GM19467 (cell line): ENCODE data around the gene SPOCK2.
"Not testable (repeated sequence)": the region's sequence is repeated elsewhere in the genome, so short reads cannot be mapped to it uniquely, and the experiment has no call there.

Experiments used
- ATAC-seq: cut with Tn5 transposase; IDR thresholded peaks from one replicate; pipeline ENCODE4 v1.9.1; 2021; ENCODE audit warnings: mild to moderate bottlenecking, moderate library complexity; ENCODE audit not compliant: unreplicated experiment

The SPOCK2 gene

DNA sequence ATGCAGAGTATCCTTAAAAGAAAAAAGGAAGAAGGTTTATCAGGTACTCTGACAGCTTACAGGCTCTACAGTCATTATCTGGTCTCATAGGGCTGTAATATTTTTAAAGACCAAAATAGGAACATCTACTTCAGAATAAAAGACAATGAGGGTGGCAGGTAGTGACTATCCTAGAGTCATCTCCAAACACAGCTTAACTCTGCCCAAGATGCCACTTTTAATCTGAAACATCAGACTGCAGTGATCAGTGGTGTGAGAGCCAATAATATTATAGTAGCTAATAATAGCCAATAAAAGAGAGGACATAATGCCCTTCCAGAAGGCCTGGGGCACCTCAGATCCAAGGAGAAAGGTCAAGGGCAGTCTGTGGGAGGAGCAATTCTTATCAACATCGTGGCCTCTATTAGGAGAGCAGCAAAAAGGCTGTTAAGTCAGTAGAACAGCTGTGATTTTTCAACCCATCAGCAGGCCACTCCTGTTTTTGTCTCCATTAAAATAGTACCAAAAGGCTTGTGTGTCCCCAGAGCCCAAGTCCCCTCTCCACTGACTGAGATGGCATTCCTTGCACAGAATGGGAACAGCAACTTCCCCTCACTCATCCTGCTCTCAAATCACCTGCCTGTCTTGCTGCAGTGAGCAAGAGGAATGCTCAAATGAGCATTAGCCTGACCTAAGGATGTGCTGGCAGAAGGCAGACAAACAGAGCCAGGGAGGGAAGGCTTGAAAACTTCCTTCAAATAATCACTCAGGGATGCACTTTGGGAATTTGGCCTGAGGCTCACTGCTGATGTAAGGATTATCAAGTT is 20.7 kb upstream of the SPOCK2 start:
- no peak for ATAC-seq

GRCh38 chr10:72108004-72108370 is 19.6 kb upstream of the SPOCK2 start:
- ATAC-seq, result not testable (repeated sequence)

GRCh38 chr10:72107325-72108003 is 19.1 kb upstream of the SPOCK2 start:
- ATAC-seq, result no peak

GRCh38 chr10:72106896-72107295 is 18.5 kb upstream of the SPOCK2 start:
- no peak for ATAC-seq

DNA sequence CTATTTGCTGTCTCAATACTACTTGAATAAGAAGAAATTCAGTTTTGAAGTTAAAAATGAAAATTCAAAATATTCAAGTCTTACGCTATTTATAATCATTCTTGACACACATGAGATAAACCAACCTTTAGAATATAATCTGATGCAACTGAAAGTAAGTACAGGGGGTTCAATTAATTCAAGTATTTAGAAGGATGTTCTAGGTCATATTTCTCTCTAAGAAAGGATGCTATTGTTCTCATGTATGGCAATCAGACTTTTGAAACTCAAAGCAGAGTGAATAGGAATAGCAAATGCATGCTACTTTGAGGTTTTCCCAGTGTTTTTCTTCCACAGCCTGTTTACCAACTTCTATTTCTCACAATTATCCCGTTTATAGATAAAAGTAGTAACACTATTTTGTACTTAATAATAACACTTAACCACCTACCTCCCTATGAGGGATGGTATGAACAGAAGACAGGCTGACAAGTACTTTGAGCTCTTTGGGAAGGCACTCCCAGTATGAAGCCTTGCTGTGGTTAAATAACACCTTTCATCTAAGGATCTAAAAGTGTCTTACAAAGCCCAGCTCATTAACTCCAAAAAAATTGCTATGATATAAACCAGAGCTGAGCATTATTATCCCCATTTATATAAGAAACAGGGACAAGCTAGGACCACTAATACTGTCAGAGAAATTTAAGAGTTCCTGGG is 18.0 kb upstream of the SPOCK2 start:
- ATAC-seq, result no peak

DNA sequence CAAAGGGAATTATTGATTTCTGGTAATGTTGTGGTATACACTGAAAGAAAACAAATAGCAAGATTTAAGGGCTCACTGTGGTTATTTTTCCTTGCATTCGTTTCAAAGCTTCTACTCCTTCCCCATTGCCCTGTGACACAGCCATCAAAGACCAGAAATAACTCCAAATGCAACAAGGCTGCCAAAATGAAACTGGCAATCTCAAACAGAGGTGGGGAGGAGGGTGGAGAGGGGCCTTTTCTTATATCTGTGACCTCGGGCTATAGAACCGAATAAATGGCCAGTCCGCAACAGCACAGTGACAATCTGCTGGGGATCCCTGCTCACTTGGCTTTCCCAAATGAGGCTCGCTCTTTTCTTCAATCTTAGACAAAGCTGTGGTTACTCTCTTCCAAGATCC is 17.4 kb upstream of the SPOCK2 start:
- no peak for ATAC-seq

DNA sequence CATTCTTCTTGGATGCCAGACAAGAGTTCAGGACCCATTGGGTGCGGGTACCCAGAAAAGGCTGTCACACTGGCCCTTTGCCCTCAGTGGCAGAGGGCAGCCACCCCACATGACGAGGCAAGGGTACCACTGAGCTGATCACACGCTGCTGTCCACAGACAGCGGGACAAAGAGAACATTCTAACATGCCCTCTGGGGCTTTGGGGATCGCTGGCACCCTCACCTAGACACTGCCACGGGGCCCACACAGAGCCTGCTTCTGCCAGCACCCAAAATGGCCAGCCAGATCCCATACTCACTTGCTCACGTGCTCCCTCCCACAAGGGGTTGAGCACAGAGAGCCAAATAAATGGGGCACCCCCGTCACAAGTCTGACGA is 16.7 kb upstream of the SPOCK2 start:
- no peak for ATAC-seq

GRCh38 chr10:72104472-72105097 is 16.2 kb upstream of the SPOCK2 start:
- ATAC-seq, result no peak

- ATAC-seq, result no peak
These were observed 11.2 kb upstream of the SPOCK2 start for GRCh38 chr10:72099600-72099921.

- ATAC-seq, result no peak
These were observed 10.7 kb upstream of the SPOCK2 start for GRCh38 chr10:72098836-72099599.

GRCh38 chr10:72098301-72098835 is 10.0 kb upstream of the SPOCK2 start:
- ATAC-seq, result no peak

GRCh38 chr10:72097448-72098300 is 9.3 kb upstream of the SPOCK2 start:
- ATAC-seq, result no peak

- no peak for ATAC-seq
These were observed 8.0 kb upstream of the SPOCK2 start for GRCh38 chr10:72096115-72097000.

GRCh38 chr10:72095195-72095594 is 6.8 kb upstream of the SPOCK2 start:
- no peak for ATAC-seq

- no peak for ATAC-seq
These were observed 6.2 kb upstream of the SPOCK2 start for GRCh38 chr10:72094574-72094973.

DNA sequence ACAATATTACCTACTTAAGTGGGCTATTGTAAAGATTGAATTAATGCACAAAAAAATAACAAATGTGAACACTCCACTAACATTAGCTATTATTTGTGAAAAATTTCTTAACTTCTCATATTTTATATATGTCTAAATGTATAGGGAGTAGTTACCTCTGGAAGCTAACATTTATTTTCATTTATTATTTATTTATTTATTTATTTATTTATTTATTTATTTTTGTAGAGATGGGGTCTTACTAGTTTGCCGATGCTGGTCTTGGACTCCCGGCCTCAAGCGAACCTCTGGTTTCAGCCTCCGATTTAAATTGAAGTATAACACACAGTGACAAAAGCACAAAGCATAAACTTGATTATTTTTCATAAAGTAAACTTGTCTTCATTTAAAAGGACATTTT is 5.1 kb upstream of the SPOCK2 start:
- ATAC-seq, result no peak

DNA sequence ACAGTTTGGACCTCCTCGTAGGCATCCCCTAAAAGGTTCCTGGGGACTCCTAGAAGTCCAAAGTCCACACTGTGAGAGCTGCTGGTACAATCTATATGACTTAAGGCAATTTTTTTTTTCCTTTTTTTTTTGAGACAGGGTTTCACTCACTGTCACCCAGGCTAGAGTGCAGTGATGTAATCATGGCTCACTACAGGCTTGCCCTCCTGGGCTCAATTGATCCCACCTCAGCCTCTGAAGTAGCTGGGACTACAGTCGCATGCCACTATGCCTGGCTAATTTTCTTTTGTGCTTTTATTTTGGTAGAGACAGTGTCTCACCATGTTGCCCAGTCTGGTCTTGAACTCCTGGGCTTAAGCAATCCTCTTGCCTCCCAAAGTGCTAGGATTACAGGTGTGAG is 4.6 kb upstream of the SPOCK2 start:
- ATAC-seq, result no peak

DNA sequence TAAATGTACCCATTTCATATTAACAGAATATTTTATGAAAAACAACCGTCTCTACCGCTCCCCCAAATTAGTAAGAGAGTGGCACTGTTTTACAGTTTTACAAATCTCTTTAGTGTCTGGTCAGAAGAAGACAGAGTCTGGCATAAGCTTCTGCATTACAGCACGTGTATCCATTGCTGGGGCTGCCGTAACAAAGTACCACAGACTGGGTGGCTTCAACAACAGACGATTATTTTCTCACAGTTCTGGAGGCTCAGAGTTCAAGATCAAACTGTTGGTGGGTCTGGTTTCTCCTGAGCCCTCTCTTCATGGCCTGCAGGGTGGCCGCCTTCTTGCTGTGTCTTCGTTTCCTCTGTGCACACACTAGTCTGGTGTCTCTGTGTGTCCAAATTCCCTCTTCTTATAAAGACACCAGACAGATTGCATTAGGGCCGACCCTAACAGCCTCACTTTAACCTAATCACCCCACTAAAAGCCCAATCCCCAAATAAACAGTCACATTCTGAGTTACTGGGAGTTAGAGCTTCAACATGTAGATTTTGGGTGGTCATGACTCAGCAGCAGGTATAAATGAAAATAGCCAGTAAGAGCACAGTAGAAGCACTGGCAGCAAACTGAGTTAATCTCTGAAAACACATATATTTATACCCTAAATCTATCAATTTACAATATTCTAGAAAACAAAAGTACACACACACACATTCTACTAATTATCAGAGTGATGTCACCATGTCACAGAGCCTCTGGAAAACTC is 4.0 kb upstream of the SPOCK2 start:
- no peak for ATAC-seq
